ENCODE results near the gene DHX8.
A peak's percentile ranks its signal among the peaks of the same experiment; 100 is the strongest.
"Not testable (repeated sequence)": the region's sequence is repeated elsewhere in the genome, so short reads cannot be mapped to it uniquely, and the experiment has no call there.

DHX8 gene

DNA sequence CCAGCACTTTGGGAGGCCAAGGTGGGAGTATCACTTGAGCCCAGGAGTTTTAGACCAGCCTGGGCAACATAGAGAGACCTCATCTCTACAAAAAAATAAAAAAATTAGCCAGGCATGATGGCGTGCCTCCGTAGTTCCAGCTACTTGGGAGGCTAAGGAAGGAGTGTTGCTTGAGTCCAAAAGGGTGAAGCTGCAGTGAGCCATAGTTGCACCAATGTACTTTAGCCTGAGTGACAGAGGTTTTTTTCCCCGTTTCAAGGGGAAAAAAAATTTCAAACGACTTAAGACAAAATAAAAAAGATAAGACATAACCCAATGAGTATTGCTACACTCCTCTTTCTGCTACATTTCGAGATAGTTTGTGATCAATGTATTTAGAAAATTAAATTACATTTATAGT, 6.8 kb downstream of the DHX8 start:
- H3K9ac ChIP-seq (ENCODE audit: low read depth, low read length): no peak overlapping the region
- H3K9me3 ChIP-seq (ENCODE audit: control insufficient read depth, insufficient read depth, low read length): no peaks in the 10 kb centered on the region
- no peak overlapping the region for H3K4me3 ChIP-seq (ENCODE audit: low read depth, low read length)
- H3K4me1 ChIP-seq (ENCODE audit: control insufficient read depth, insufficient read depth, low read length): no peaks in the 10 kb centered on the region
- no peaks in the 10 kb centered on the region for H3K27me3 ChIP-seq (ENCODE audit: control insufficient read depth, insufficient read depth, low read length)
- H3K36me3 ChIP-seq (ENCODE audit: control insufficient read depth, insufficient read depth, low read length): peaks cover 20% of the 10 kb centered on the region

DNA sequence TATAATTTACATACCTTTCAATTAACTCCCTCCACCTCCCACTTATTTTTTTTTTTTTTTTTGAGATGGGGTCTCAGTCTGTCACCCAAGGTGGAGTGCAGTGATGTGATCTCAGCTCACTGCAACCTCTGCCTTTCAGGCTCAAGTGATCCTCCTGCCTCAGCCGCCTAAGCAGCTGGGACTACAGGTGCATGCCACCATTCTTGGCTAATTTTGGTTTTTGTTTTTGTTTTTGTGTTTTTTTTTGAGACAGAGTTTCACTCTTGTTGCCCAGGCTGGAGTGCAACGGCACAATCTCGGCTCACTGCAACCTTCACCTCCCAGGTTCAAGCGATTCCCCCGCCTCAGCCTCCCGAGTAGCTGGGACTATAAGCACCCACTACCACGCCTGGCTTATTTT, 25.7 kb downstream of the DHX8 start:
- H3K27me3 ChIP-seq (ENCODE audit: control insufficient read depth, insufficient read depth, low read length); H3K4me3 ChIP-seq (ENCODE audit: low read depth, low read length); H3K9me3 ChIP-seq (ENCODE audit: control insufficient read depth, insufficient read depth, low read length); H3K4me1 ChIP-seq (ENCODE audit: control insufficient read depth, insufficient read depth, low read length); H3K9ac ChIP-seq (ENCODE audit: low read depth, low read length): not testable (repeated sequence)
- peaks cover 35% of the 10 kb centered on the region for H3K36me3 ChIP-seq (ENCODE audit: control insufficient read depth, insufficient read depth, low read length)

DNA sequence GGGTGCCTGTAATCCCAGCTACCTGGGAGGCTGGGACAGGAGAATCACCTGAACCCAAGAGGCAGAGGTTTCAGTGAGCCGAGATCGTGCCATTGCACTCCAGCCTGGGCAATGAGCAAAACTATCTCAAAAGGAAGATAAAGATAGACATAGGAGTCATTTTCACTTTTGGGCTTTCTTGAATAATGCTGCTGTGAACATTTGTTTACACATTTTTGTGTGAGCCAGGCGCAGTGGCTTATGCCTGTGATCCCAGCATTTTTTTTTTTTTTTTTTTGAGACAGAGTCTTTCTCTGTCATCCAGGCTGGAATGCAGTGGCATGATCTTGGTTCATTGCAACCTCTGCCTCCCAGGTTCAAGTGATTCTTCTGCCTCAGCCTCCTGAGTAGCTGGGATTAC, 27.4 kb downstream of the DHX8 start:
- not testable (repeated sequence) for H3K4me1 ChIP-seq (ENCODE audit: control insufficient read depth, insufficient read depth, low read length); H3K9me3 ChIP-seq (ENCODE audit: control insufficient read depth, insufficient read depth, low read length); H3K4me3 ChIP-seq (ENCODE audit: low read depth, low read length); H3K9ac ChIP-seq (ENCODE audit: low read depth, low read length); H3K27me3 ChIP-seq (ENCODE audit: control insufficient read depth, insufficient read depth, low read length)
- H3K36me3 ChIP-seq (ENCODE audit: control insufficient read depth, insufficient read depth, low read length): peaks cover 29% of the 10 kb centered on the region

DNA sequence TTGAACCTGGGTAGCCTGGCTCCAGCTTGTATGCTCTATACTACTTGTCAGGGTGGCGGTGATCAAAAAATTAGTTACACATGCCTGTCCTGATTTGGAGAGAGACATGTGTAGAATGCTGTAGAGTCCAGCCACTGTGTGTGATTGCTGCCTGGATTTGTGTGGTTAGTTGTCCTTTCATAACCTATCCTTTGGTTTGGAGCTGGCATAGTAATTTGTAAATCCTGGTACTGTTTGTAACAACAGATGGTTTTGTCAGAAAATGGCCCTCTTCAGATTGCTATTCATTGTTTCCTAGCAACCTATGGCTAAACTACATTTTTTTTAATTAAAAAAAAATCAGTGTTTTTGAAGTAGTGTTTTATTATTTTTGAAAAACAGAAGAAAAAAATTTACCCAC, 31.9 kb downstream of the DHX8 start:
- Histone ChIP-seq H3K36me3 (ENCODE audit: control insufficient read depth, insufficient read depth, low read length) (peaks cover 22% of the 10 kb centered on the region), H3K9me3 (ENCODE audit: control insufficient read depth, insufficient read depth, low read length) (no peaks in the 10 kb centered on the region), H3K4me3 (ENCODE audit: low read depth, low read length) (no peak overlapping the region), H3K27me3 (ENCODE audit: control insufficient read depth, insufficient read depth, low read length) (no peaks in the 10 kb centered on the region), H3K9ac (ENCODE audit: low read depth, low read length) (no peak overlapping the region), H3K4me1 (ENCODE audit: control insufficient read depth, insufficient read depth, low read length) (no peaks in the 10 kb centered on the region)

DNA sequence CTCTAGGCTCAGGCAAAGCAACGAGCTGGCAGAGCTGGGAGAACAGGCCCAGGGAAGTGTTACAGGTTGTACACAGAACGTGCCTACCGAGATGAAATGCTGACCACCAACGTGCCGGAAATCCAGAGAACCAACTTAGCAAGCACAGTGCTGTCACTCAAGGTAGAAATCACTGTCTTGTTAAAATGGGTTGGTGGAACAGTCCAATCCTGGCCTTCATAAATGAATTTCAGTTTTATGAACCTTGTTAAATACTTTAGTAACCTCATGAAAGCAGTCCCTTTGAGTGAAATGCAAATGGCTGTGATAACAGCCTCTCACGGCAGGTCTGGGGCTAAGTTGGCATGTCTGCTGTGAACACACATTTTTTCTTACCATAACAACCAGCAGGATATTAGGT, 33.4 kb downstream of the DHX8 start:
- Histone ChIP-seq H3K9ac (ENCODE audit: low read depth, low read length) (no peak overlapping the region), H3K9me3 (ENCODE audit: control insufficient read depth, insufficient read depth, low read length) (no peaks in the 10 kb centered on the region), H3K27me3 (ENCODE audit: control insufficient read depth, insufficient read depth, low read length) (no peaks in the 10 kb centered on the region), H3K4me3 (ENCODE audit: low read depth, low read length) (no peak overlapping the region), H3K36me3 (ENCODE audit: control insufficient read depth, insufficient read depth, low read length) (peaks cover 34% of the 10 kb centered on the region), H3K4me1 (ENCODE audit: control insufficient read depth, insufficient read depth, low read length) (no peaks in the 10 kb centered on the region)

DNA sequence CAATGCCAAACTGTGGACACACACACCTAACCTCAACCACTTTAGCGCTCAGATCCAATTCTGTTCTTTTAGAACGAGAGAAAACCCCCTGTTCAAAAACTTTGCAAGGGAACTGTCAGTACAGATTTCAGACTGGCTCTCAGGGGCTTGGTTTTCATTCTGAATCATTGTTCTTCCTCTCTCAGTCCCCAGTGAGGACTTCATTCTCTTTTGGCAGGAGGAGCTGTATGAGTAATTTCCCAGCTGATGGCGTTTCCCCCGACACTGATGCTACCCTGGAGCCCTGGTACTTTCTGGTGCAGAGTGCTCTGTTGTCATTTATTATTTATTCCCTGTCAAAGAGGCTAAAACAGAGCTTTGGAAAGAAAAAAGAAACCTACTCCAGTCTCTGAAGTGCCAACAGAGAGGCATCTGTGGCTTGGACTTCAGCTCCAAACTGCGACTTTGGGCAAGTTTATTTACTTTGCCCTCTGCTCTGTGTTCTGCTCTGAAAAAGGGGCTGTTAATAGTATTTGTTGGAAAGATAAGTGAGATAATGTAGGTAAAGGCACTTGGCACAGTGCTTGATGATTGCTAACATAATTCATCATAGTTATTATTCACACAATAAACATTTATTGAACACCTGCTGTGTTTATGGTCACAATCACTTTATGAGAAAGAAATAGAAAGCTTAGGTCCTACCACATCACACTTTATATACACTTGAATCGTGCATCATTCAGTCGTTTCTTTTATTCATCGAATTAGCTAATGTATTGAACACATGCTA, 34.0 kb downstream of the DHX8 start:
- H3K4me3 ChIP-seq (ENCODE audit: low read depth, low read length): no peak overlapping the region
- no peak overlapping the region for H3K9ac ChIP-seq (ENCODE audit: low read depth, low read length)
- peaks cover 32% of the 10 kb centered on the region for H3K36me3 ChIP-seq (ENCODE audit: control insufficient read depth, insufficient read depth, low read length)
- no peaks in the 10 kb centered on the region for H3K27me3 ChIP-seq (ENCODE audit: control insufficient read depth, insufficient read depth, low read length)
- no peaks in the 10 kb centered on the region for H3K4me1 ChIP-seq (ENCODE audit: control insufficient read depth, insufficient read depth, low read length)
- no peaks in the 10 kb centered on the region for H3K9me3 ChIP-seq (ENCODE audit: control insufficient read depth, insufficient read depth, low read length)

DNA sequence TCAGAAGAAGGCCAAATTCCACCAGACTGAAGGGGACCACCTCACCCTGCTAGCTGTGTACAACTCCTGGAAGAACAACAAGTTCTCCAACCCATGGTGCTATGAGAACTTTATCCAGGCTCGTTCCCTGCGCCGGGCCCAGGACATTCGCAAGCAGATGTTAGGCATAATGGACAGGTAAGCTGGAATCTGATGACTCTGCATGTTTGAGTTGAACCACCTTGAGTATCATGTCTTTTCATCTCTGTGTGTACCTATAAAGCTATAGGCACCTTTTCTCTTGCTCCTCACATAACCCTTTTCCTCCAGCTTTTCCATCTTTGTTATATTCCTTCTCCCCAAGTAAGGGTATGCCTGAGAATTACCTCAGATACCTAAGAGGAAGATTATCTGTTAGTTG, 37.6 kb downstream of the DHX8 start:
- Histone ChIP-seq H3K9ac (ENCODE audit: low read depth, low read length) (no peak overlapping the region), H3K36me3 (ENCODE audit: control insufficient read depth, insufficient read depth, low read length) (peaks cover 45% of the 10 kb centered on the region), H3K27me3 (ENCODE audit: control insufficient read depth, insufficient read depth, low read length) (no peaks in the 10 kb centered on the region), H3K4me3 (ENCODE audit: low read depth, low read length) (no peak overlapping the region), H3K9me3 (ENCODE audit: control insufficient read depth, insufficient read depth, low read length) (no peaks in the 10 kb centered on the region), H3K4me1 (ENCODE audit: control insufficient read depth, insufficient read depth, low read length) (peaks cover 7% of the 10 kb centered on the region)

DNA sequence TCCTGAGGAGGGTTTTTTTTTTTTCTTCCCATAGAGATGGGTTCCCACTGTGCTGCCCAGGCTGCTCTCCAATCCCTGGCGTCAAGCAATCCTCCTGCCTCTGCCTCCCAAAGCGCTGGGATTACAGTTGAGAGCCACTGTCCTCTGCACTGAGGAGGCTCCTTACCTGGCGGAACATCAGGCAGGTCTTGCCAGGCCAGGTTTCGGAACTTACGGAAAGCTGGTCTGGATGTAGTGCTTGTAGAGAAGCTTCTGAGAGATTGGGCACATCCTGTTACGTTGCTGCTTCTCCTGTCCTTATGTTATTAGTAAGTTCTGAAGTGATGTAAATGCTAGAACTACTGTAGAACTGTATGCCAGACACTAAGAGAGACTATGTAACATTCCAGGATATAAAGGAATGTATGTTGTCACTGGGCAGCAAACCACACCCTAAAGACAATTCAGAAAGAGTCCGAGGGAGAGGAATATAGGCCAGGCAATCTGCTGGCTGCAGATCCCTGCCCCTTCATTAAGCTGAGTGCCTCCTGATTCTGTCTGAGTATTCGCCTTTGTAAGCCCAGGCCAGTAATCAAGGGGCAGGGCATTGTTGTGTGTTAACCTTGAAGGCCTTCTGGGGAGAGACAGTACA, 41.3 kb downstream of the DHX8 start:
- Histone ChIP-seq H3K4me1 (ENCODE audit: control insufficient read depth, insufficient read depth, low read length) (peaks cover 15% of the 10 kb centered on the region), H3K36me3 (ENCODE audit: control insufficient read depth, insufficient read depth, low read length) (peaks cover 43% of the 10 kb centered on the region), H3K27me3 (ENCODE audit: control insufficient read depth, insufficient read depth, low read length) (no peaks in the 10 kb centered on the region), H3K9ac (ENCODE audit: low read depth, low read length) (no peak overlapping the region), H3K9me3 (ENCODE audit: control insufficient read depth, insufficient read depth, low read length) (no peaks in the 10 kb centered on the region), H3K4me3 (ENCODE audit: low read depth, low read length) (no peak overlapping the region)

DNA sequence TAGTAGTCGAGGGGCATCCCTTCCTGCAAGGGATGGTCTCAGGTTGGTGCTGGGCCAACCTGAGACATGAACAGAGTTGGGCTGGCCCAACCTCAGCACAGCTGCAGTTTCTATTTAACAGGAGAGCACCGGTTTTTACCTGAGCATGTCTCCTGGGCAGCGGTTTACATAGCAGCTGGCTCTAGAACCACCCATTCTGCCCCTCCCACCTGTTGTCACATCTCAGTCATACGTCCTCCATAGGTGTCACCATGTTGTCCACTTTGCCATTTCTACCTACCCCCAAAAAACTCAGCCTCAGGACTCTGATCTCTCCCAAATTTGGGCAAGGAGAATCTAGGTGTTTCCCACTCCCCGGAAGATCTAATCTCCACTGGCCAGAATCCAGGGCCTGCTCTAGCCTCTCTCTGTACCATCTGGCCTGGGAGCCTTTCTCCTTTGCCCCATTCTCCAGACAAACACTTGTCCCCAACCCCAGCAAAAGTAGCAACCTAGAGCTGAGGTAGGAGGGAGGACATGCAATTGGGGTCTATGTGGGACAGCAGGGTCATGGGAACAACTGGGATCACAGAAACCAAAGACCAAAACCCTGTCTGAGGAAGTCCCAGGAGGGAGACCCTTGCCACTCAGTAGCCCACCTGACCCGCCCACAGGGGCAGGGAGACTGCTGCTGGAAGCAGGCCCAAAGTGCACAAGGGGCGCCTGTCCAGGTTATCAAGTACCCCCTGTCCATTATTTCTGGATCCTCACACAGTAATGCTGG, 43.3 kb downstream of the DHX8 start:
- Histone ChIP-seq H3K9ac (ENCODE audit: low read depth, low read length) (peak overlapping the region; percentile 24), H3K4me1 (ENCODE audit: control insufficient read depth, insufficient read depth, low read length) (peaks cover 22% of the 10 kb centered on the region), H3K36me3 (ENCODE audit: control insufficient read depth, insufficient read depth, low read length) (peaks cover 31% of the 10 kb centered on the region), H3K4me3 (ENCODE audit: low read depth, low read length) (no peak overlapping the region), H3K9me3 (ENCODE audit: control insufficient read depth, insufficient read depth, low read length) (no peaks in the 10 kb centered on the region), H3K27me3 (ENCODE audit: control insufficient read depth, insufficient read depth, low read length) (no peaks in the 10 kb centered on the region)

DNA sequence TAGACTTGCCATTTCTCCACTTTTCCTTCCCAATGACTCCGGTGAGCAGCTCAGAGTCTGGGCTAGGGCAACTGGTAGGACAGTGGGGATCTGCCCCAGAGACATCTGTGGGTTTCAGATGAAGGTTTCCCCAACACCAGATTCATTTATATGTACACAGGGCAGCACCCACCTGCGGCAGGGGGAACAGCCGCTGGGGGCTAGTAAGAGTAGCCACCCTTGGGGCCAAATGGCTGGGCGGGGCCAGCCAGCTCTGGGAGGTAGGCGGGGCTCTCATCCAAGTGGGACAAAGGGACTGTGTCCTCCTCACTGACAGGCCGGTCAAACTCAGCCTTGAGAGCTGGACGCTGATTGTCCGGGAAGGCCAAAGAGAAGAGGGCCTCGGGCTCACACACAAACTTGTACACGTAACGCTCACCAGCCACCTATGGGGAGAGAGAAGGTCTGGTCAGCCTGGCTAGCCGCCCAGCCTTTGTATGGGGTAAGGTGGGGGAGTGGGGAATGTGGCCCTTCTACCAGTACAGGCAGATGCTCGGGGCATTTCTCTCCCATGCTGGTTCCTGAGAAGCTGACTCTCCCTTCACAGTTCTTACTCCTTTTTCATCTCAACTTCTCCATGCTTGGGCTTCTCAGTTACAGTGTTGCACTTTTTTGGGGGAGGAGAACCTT, 44.7 kb downstream of the DHX8 start:
- Histone ChIP-seq H3K4me3 (ENCODE audit: low read depth, low read length) (no peak overlapping the region), H3K36me3 (ENCODE audit: control insufficient read depth, insufficient read depth, low read length) (peaks cover 34% of the 10 kb centered on the region), H3K4me1 (ENCODE audit: control insufficient read depth, insufficient read depth, low read length) (peaks cover 22% of the 10 kb centered on the region), H3K9me3 (ENCODE audit: control insufficient read depth, insufficient read depth, low read length) (no peaks in the 10 kb centered on the region), H3K9ac (ENCODE audit: low read depth, low read length) (no peak overlapping the region), H3K27me3 (ENCODE audit: control insufficient read depth, insufficient read depth, low read length) (no peaks in the 10 kb centered on the region)

DNA sequence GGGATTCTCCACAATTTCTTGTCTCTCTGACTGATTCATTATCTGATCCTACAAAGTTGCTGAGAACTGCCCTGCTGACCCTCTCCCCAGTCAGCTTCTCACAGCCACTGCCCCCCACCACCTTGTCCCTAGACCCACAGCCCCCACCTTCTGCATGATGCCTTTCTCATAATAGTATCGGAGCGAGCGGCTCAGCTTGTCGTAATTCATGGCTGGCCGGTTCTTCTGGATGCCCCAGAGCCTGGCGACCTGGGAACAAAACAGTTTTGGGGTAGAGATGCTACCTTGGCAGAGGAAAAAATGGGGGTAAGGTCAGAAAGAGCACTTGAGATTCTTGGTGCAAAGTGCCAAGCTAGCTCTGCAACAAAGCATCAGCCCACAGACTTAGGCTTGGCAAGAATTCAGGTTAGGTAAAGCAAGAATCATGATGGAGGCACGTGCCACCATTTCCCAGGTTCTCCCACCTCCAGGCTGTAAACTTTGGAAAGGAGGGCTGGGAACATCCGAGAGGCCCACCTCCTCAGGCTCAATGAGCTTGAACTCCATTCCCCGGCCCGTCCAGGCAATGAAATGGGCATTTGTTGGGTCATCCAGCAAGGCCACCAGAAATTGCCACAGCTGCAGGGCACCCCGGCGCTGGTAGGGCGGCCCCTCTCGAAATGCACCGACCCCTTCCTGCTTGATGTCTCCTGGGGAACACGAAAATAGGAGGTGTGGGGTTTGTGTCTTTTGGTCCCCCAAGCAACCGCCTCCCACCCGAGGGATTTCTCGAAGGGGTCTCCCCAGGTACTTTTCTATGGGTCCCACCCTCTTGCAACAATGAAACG, 45.4 kb downstream of the DHX8 start:
- no peak overlapping the region for H3K9ac ChIP-seq (ENCODE audit: low read depth, low read length)
- peaks cover 27% of the 10 kb centered on the region for H3K36me3 ChIP-seq (ENCODE audit: control insufficient read depth, insufficient read depth, low read length)
- H3K27me3 ChIP-seq (ENCODE audit: control insufficient read depth, insufficient read depth, low read length): no peaks in the 10 kb centered on the region

More for the DNA sequence above, 45.4 kb downstream of the DHX8 start:
- Histone ChIP-seq H3K4me1 (ENCODE audit: control insufficient read depth, insufficient read depth, low read length) (peaks cover 22% of the 10 kb centered on the region), H3K4me3 (ENCODE audit: low read depth, low read length) (no peak overlapping the region), H3K9me3 (ENCODE audit: control insufficient read depth, insufficient read depth, low read length) (no peaks in the 10 kb centered on the region)
